A549 (cell line): ENCODE data around the gene CD276. TPM values are rescaled to one million over a fixed set of nuclear protein-coding genes. Genes with fewer than 3 reads are reported as not detected.

ENCODE experiments used
- ATAC-seq, 2 experiments: fragments of 200-7000 bp in 1 of 2; fragments of >200 bp in 1 of 2; cut with Nextera tagmentation in 1 of 2; cut with Tn5 transposase in 1 of 2; 3 replicates each; pipeline versions ENCODE4 v1.8.0 to v1.9.1; 2018 to 2020; ENCODE audit warnings: mild to moderate bottlenecking in 1 of 2, moderate library complexity in 1 of 2
- CTCF ChIA-PET: fragments of 300-600 bp; sonication (Branson Sonifier 250); formaldehyde crosslinking; extraction: SDS; loops from one replicate; lab custom pipeline; 2021; ENCODE audit warnings: antibody characterized with exemption, inconsistent platforms; lab: Yijun Ruan, JAX
- POLR2A ChIA-PET: fragments of 350-600 bp; formaldehyde crosslinking; extraction: SDS; loops from one replicate; lab custom pipeline; 2021; ENCODE audit warnings: antibody characterized with exemption, inconsistent platforms; lab: Yijun Ruan, JAX
- DNase-seq, 2 experiments: peaks; one replicate each; pipeline versions ENCODE4 v3.0.0 to v3.0.0-alpha.2; 2011 to 2016; ENCODE audit warnings: low read depth in 1 of 2, low spot score in 1 of 2
- FAIRE-seq: peaks from 2 replicates; lab custom pipeline; 2011; peaks lifted over from hg19 to GRCh38; lab: Jason Lieb, UNC
- H3K27ac ChIP-seq, 2 experiments: fragments of >200 bp; sonication (Bioruptor Twin); formaldehyde crosslinking; 3 replicates each; pipeline ENCODE4 v1.5.1; 2016 to 2017
- H3K4me1 ChIP-seq: fragments of >200 bp; sonication (Bioruptor Twin); formaldehyde crosslinking; 3 replicates; pipeline ENCODE4 v1.6.1; 2016
- H3K4me2 ChIP-seq: fragments of >200 bp; sonication (Bioruptor Twin); formaldehyde crosslinking; 3 replicates; pipeline ENCODE4 v1.6.1; 2016
- H3K4me3 ChIP-seq: fragments of >200 bp; sonication (Bioruptor Twin); formaldehyde crosslinking; 3 replicates; pipeline ENCODE4 v1.5.1; 2016
- H3K9me3 ChIP-seq: fragments of >200 bp; sonication (Bioruptor Twin); formaldehyde crosslinking; 3 replicates; pipeline ENCODE4 v1.6.1; 2016
- BHLHE40 ChIP-seq: IDR thresholded peaks from 2 replicates; pipeline ENCODE4 v1.6.1; 2012; ENCODE audit warnings: low read depth, low read length, inconsistent platforms
- CBX8 ChIP-seq: fragments of 200-600 bp; sonication (generic); IDR thresholded peaks from 2 replicates; pipeline ENCODE4 v1.6.1; 2016
- CEBPB ChIP-seq, 2 experiments: fragments of >200 bp in 1 of 2; sonication (Bioruptor Twin) in 1 of 2; formaldehyde crosslinking in 1 of 2; IDR thresholded peaks; 2 replicates each; pipeline ENCODE4 v1.6.1; 2012 to 2016
- CTCF ChIP-seq: fragments of >200 bp; sonication (Bioruptor Twin); formaldehyde crosslinking; IDR thresholded peaks from 3 replicates; pipeline ENCODE4 v1.5.1; 2016
- EHF ChIP-seq: fragments of 250-450 bp; sonication (Bioruptor Pico); IDR thresholded peaks from 2 replicates; pipeline ENCODE4 v1.5.0; 2020; ENCODE audit warnings: mild to moderate bottlenecking
- ELK1 ChIP-seq: fragments of 150-350 bp; IDR thresholded peaks from 2 replicates; pipeline ENCODE4 v1.6.1; 2014; ENCODE audit warnings: low read depth, mild to moderate bottlenecking, low read length
- HEYL ChIP-seq: fragments of 250-450 bp; sonication (Bioruptor Pico); IDR thresholded peaks from 2 replicates; pipeline ENCODE4 v1.8.0; 2021; ENCODE audit warnings: mild to moderate bottlenecking, moderate library complexity
- MAFK ChIP-seq: fragments of 450-650 bp; IDR thresholded peaks from 2 replicates; pipeline ENCODE4 v1.6.1; 2014; ENCODE audit not compliant: partially characterized antibody
- MYC ChIP-seq: IDR thresholded peaks from 2 replicates; pipeline ENCODE4 v1.6.1; 2012; ENCODE audit warnings: mild to moderate bottlenecking, inconsistent platforms, low read length, improper control_type of control experiment, borderline replicate concordance
- NR3C1 ChIP-seq: fragments of >200 bp; sonication (Bioruptor Twin); formaldehyde crosslinking; IDR thresholded peaks from 3 replicates; pipeline ENCODE4 v1.6.1; 2017
- POLR2A ChIP-seq: IDR thresholded peaks from 2 replicates; pipeline ENCODE4 v1.6.1; 2012; ENCODE audit warnings: mild to moderate bottlenecking, low read length
- POLR2AphosphoS2 ChIP-seq: conservative IDR thresholded peaks from 2 replicates; pipeline ENCODE4 v1.6.1; 2012; ENCODE audit warnings: low read length, improper control_type of control experiment, inconsistent platforms
- RCOR1 ChIP-seq: fragments of 150-350 bp; IDR thresholded peaks from 2 replicates; pipeline ENCODE4 v1.6.1; 2014; ENCODE audit warnings: antibody characterized with exemption, low read length, low read depth
- RFX5 ChIP-seq: fragments of 450-650 bp; IDR thresholded peaks from 2 replicates; pipeline ENCODE4 v1.7.1; 2014; ENCODE audit warnings: antibody characterized with exemption, mild to moderate bottlenecking, moderate library complexity
- ZC3H11A ChIP-seq: fragments of 450-650 bp; IDR thresholded peaks from 2 replicates; pipeline ENCODE4 v1.6.1; 2014; ENCODE audit warnings: antibody characterized with exemption, mild to moderate bottlenecking
- WGBS: methylation state at CpG from one replicate; pipeline ENCODE4 v1.1.6; 2017; ENCODE audit errors: missing lambda C conversion rate; 5-methylcytosine and 5-hydroxymethylcytosine counted together
- polyA plus RNA-seq, 4 experiments: library from polyadenylated mRNA; depleted of rRNA in 3 of 4; stranded (reverse); fragments of >200 nt; fragmentation: RNase III in 1 of 4; extraction: RNeasy Plus Mini Kit Qiagen cat#74134 plus additional on column Dnase treatment in 1 of 4; gene quantifications; 2 replicates in 3 of 4; 3 replicates in 1 of 4; pipeline ENCODE4 v1.2.3, GENCODE V29; 2011 to 2017
- TF ChIP-seq, protein P1 (sequence below): IDR thresholded peaks from 2 replicates; pipeline ENCODE4 v1.6.1; 2012
- TF ChIP-seq, protein P2 (sequence below): fragments of >200 bp; sonication (Bioruptor Twin); formaldehyde crosslinking; IDR thresholded peaks from 2 replicates; pipeline ENCODE4 v1.6.1; 2016
- TF ChIP-seq, protein P3 (sequence below): IDR thresholded peaks from 2 replicates; pipeline ENCODE4 v1.6.1; 2012; ENCODE audit warnings: low read depth, borderline replicate concordance
- TF ChIP-seq, protein P4 (sequence below): fragments of 250-450 bp; sonication (Bioruptor Pico); IDR thresholded peaks from 2 replicates; pipeline ENCODE4 v1.5.0; 2021; ENCODE audit warnings: mild to moderate bottlenecking, moderate library complexity, borderline replicate concordance
- TF ChIP-seq, protein P5 (sequence below): IDR thresholded peaks from 2 replicates; pipeline ENCODE4 v1.6.1; 2012
- TF ChIP-seq, protein P6 (sequence below): fragments of >200 bp; sonication (Bioruptor Twin); formaldehyde crosslinking; IDR thresholded peaks from 3 replicates; pipeline ENCODE4 v1.6.1; 2016

The CD276 gene
- polyA plus RNA-seq, 2 of the 4 experiments (the other 2 are of a cell fraction): 24.8 to 31.0 TPM

- TF ChIP-seq, protein P1, sequence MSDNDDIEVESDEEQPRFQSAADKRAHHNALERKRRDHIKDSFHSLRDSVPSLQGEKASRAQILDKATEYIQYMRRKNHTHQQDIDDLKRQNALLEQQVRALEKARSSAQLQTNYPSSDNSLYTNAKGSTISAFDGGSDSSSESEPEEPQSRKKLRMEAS: no peak
- TF ChIP-seq HEYL (CRISPR knock-in tag): no peak
- TF ChIP-seq POLR2AphosphoS2: no peak
- TF ChIP-seq, protein P2, sequence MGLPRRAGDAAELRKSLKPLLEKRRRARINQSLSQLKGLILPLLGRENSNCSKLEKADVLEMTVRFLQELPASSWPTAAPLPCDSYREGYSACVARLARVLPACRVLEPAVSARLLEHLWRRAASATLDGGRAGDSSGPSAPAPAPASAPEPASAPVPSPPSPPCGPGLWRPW: no peak
- no peak for TF ChIP-seq MYC
- TF ChIP-seq, protein P3, sequence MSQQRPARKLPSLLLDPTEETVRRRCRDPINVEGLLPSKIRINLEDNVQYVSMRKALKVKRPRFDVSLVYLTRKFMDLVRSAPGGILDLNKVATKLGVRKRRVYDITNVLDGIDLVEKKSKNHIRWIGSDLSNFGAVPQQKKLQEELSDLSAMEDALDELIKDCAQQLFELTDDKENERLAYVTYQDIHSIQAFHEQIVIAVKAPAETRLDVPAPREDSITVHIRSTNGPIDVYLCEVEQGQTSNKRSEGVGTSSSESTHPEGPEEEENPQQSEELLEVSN: no peak
- TF ChIP-seq EHF (CRISPR knock-in tag): no peak
- TF ChIP-seq, protein P4, sequence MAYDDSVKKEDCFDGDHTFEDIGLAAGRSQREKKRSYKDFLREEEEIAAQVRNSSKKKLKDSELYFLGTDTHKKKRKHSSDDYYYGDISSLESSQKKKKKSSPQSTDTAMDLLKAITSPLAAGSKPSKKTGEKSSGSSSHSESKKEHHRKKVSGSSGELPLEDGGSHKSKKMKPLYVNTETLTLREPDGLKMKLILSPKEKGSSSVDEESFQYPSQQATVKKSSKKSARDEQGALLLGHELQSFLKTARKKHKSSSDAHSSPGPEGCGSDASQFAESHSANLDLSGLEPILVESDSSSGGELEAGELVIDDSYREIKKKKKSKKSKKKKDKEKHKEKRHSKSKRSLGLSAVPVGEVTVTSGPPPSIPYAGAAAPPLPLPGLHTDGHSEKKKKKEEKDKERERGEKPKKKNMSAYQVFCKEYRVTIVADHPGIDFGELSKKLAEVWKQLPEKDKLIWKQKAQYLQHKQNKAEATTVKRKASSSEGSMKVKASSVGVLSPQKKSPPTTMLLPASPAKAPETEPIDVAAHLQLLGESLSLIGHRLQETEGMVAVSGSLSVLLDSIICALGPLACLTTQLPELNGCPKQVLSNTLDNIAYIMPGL: no peak
- TF ChIP-seq CTCF: no peak
- no peak for TF ChIP-seq CBX8
These were observed 53.4 kb downstream of the CD276 start (continued) for GRCh38 chr15:73737535-73737934.

DNA sequence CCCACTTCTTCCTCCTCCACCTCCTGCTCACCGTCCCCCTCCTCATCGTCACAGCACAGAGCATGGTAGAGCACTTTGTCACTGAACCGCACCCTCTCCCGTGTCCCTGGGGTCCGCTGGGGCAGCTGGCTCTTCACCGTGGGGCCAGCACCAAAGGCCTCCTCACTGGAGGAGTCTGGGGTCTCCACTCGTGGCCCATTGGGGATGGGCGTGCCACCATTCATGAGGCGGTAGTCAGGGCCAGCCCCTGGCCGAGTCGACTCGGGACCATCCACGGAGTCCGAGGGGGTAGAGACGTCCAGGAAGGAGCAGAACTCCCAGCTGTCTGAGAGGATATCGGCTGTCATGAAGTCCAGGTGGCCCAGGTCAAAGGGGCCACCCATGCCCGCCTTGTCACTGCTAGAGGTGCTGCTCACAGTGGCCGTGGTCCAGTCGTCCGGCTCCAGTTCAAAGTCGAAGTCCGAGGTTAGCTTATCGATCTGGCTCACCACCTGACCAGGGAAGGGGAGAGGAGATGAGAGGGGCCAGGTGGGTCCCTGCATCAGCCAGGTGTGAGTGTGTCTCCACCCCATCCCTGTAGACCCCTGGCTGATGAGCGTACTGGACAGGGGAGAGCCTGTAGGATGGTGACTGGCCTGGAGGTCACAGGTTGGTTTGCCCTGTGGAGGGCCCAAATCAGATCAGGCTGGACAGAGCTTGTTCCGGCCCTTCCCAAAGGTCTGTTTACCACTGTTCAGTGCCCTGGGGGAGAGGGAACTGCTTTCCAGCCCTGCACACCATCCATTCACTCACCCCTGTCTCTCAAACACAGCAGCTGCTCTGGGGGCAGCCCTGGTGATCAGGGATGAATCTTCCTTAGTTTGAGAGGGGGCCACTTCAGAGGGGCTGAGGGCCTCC is 56.2 kb downstream of the CD276 start:
- TF ChIP-seq ZC3H11A: no peak
- TF ChIP-seq POLR2A: no peak
- TF ChIP-seq RFX5: no peak
- TF ChIP-seq NR3C1: no peak
- no peak for TF ChIP-seq CBX8
- TF ChIP-seq MAFK: no peak
- TF ChIP-seq, protein P2: no peak
- no peak for TF ChIP-seq MYC
- no peak for TF ChIP-seq RCOR1
- TF ChIP-seq, protein P5, sequence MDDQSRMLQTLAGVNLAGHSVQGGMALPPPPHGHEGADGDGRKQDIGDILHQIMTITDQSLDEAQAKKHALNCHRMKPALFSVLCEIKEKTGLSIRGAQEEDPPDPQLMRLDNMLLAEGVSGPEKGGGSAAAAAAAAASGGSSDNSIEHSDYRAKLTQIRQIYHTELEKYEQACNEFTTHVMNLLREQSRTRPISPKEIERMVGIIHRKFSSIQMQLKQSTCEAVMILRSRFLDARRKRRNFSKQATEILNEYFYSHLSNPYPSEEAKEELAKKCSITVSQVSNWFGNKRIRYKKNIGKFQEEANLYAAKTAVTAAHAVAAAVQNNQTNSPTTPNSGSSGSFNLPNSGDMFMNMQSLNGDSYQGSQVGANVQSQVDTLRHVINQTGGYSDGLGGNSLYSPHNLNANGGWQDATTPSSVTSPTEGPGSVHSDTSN: no peak
- no peak for TF ChIP-seq CEBPB (IDR thresholded peaks at IDR 0.05)
- TF ChIP-seq ELK1: no peak
- no peak for TF ChIP-seq BHLHE40
- TF ChIP-seq, protein P6, sequence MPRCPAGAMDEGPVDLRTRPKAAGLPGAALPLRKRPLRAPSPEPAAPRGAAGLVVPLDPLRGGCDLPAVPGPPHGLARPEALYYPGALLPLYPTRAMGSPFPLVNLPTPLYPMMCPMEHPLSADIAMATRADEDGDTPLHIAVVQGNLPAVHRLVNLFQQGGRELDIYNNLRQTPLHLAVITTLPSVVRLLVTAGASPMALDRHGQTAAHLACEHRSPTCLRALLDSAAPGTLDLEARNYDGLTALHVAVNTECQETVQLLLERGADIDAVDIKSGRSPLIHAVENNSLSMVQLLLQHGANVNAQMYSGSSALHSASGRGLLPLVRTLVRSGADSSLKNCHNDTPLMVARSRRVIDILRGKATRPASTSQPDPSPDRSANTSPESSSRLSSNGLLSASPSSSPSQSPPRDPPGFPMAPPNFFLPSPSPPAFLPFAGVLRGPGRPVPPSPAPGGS: no peak
- Histone ChIP-seq H3K9me3 (no peaks in the 10 kb centered on the region), H3K4me2 (no peak overlapping the region), H3K4me3 (no peak overlapping the region), H3K4me1 (peaks cover 9% of the 10 kb centered on the region), H3K27ac (no peak overlapping the region)
- DNase-seq (no peak), FAIRE-seq (no peak), ATAC-seq (no peak)
- ChIA-PET POLR2A (no interaction called here), CTCF (interaction anchor here (0.7 to 1.5 kb wide), 2 partner anchors 104 to 224 kb away, joined by 3 read pairs; no protein-coding TSS in a partner anchor)
- 100% methylated on average over 2 of the region's 25 CpGs for WGBS
